Stromal cell of bone marrow (primary cell): ENCODE results near the gene ATP1A2.
A peak's percentile ranks its signal among the peaks of the same experiment; 100 is the strongest.
"Not testable (repeated sequence)": the region's sequence is repeated elsewhere in the genome, so short reads cannot be mapped to it uniquely, and the experiment has no call there.

Source experiments
- DNase-seq: peaks from one replicate; pipeline ENCODE4 v3.0.0-alpha.2; 2012; ENCODE audit warnings: low read depth

The ATP1A2 gene

DNA sequence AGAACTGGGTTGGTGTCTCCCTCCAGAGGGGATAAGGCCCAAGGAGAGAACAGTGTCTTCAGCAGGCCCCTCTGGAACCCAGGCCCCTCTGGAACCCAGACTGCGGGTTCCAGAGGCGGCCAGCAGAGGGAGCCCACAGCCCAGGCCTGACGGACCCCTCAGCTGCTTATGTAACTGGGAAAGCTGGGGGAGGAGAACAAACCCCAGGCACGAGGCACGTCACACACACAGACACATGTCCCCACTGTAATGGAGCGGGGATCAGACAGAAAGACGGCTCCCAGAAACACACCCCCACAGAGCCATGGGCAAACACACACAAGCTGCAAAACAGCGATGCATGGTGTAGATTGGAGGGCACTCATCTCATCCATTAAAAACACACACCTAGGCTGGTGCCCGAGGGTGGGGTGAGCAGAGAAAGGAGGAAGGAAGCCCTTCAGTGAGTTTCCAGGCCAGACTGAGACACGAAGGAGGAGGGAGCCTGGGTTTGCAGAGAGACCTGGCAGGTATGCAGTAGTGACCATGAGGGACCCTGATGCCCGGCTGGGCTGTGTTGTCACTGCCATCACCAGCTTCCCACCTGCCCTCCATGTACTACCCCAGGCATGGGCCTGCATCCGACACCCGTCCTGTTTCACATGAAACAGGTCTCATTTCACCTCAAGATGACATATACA, 14.4 kb upstream of the ATP1A2 start:
- peak; percentile 53 for DNase-seq

- DNase-seq, result no peak
Measured at GRCh38 chr1:160101717-160102522, 13.6 kb upstream of the ATP1A2 start.

GRCh38 chr1:160103658-160104408, 11.7 kb upstream of the ATP1A2 start:
- DNase-seq, result no peak

DNA sequence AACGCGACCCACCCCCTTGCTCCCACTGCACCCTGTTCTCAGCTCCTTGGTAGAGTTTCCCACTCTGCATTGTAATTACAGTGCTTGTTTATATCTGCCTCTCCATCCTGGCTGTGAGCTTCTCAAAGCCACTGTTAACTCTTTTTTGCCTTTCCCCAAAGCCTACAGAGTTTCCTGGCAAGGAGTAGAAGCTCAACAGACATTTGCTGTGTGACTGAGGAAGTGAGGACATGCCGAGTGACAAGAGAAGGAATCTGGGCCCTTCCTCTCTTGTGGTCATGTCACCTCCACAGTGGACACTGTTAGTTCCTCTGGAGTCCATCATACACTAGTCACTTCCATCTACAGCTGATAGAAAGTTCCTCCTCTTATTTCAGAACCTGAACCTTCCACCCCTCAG, 11.1 kb upstream of the ATP1A2 start:
- no peak for DNase-seq

DNA sequence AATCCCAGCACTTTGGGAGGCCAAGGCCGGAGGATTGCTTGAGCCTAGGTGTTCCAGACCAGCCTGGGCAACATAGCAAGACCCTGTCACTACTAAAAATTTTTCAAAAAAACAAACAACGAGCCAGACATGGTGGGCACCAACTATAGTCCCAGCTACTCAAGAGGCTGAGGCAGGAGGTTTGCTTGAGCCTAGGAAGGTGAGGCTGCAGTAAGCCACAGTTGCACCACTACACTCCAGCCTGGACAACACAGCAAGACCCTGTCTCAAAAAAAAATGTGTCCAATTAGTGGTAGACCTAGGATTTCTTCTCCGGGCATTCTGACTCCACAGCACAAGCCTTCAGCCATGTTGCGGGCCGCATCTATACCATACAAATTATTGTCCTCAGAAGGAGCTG, 10.4 kb upstream of the ATP1A2 start:
- no peak for DNase-seq

- no peak for DNase-seq
Measured at GRCh38 chr1:160107512-160107911, 8.0 kb upstream of the ATP1A2 start.

DNA sequence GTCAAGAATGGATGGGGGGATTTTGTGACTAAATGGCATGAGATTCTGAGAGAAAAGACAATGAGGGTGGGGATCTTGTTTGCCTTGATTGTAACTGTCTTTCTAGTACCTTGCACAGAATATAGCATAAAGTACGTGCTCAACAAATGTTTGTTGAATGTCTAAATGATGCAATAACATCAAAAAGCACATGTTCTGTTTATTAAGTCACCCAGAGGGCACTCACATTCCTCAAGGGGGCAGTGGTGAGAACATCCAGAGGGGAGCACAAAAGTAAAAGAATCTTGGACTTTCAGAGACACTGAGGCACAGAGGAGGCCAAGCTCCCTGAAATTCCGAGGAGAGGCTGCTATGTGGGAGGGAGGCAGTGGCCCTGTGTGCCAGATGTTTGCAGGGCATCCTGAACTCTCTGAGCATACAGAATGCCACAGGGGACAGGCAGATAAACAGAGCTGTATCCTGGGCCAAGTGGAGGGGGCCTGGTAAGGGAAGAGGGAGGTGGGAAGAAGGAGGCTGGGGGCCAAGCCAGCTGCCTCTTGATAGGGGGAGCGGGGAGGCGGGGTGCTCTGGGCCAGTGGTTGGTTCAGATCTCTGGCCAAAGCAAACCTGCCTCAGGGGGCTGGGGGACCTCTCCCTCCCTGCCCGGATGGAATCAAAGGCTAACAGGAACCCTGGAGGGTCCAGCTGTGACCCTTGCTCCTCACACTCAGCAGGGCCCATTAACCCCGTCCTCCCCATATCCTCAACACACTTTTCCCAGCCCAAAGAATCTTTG, 6.5 kb upstream of the ATP1A2 start:
- no peak for DNase-seq

GRCh38 chr1:160109686-160110085, 5.9 kb upstream of the ATP1A2 start:
- DNase-seq, result no peak

- not testable (repeated sequence) for DNase-seq
Measured at GRCh38 chr1:160111462-160111861, 4.1 kb upstream of the ATP1A2 start.

GRCh38 chr1:160112357-160112756, 3.2 kb upstream of the ATP1A2 start:
- DNase-seq, result no peak

- no peak for DNase-seq
Measured at GRCh38 chr1:160113407-160113806, 2.2 kb upstream of the ATP1A2 start.

DNA sequence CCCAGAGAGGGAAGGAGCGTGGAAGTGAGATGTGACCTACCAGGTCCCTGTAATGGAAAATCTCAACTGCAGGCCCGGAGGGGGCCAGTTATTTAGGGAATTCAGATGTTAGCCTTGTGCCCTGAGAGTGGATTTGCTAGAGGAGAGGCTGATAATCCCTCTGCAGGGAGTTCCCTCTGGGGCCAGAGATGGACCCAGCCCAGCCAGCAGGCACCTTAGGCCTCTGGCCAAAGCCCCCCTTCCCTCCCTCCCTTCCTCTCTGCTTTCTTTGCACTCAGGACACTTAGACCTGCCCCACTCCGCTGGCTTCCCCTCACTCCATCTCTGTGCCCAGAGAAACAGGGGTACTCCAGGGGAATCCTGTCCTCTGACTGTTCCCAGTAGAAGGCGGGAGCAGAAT, 1.5 kb upstream of the ATP1A2 start:
- no peak for DNase-seq

DNA sequence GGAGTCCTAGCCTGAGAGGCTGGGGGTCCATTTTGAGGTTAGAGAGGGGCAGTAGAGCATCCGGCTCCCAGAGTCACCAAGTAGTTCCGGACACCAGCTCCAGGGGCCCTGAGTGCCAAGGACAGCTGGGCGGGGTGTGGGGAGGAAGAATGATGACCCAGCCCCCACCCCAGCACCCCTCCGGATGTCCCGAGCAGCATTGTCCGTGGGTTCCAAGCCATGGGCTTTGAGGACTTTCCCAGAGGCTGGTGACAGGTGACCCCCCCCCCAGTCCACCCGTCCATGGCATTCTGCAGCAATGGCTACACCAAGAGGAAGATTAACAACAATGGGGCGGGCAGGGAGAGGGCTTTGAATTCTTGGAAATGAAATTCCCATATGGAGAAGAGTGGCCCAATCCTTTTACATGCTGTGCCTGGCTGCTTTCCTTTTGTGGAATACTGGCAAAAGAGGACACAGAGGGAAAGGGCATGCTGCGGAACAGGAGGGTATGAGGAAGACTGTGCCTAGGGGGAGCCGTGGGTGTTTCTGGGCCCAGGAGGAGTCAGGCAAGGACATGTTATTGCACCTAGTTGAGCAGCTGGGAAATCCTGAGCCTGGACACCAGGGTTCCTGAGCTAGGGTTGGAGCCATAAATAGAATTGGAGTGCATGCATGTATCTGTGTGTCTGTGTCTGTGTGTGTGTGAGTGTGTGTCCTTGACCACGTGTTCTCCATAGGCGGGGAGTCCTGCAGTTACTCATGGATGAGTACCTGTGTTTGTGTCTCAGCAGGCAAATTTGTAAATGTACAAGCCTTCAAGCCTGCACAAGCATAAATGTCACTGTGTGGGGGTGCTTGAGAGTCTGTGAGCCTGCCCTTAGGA, 956 bp downstream of the ATP1A2 start:
- DNase-seq, result no peak

DNA sequence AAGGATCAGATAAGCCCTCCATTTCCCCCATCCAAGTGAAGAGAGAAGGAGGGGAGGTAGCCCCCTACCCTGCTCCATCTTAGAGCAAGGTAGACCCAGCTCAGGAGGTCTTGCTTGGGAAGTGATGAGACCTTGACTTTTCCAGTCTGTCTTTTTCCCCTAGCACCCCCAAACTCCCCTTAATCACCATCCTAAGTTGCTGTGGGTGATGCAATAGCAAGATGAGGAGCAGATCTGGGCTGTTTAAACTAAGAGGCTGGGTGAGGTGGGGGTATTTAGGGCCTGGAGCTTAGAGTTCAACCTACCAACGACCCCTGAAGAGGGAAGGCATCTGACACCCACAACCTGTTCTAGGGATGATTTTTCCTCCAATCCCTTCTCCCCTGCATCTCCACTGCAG, 1.7 kb downstream of the ATP1A2 start:
- DNase-seq, result no peak

DNA sequence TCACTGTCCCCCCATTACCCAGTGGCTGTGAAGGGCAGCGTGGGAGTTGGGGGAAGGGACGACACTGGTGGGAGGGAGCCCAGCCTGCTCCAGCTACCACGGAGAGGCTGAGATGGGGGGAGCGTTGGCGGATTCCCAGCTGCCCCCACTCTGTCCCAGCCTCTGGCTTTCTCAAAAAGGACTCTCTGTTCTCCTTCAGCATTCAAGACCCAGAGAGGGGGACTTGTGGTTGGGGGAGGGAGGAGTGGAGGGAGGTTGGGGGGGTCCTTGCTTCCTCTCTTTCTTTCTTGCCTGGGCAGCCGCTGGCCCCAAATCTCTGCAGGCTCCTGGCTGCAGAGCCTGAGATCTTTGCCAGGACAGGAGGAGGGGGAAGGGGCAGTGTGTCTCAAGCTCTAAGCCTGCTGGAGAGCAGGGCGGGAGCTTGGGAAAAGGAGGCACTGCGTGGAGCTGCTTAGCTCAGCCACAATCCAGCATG, 2.2 kb downstream of the ATP1A2 start:
- DNase-seq, result no peak

GRCh38 chr1:160118928-160119327, 3.4 kb downstream of the ATP1A2 start:
- no peak for DNase-seq

DNA sequence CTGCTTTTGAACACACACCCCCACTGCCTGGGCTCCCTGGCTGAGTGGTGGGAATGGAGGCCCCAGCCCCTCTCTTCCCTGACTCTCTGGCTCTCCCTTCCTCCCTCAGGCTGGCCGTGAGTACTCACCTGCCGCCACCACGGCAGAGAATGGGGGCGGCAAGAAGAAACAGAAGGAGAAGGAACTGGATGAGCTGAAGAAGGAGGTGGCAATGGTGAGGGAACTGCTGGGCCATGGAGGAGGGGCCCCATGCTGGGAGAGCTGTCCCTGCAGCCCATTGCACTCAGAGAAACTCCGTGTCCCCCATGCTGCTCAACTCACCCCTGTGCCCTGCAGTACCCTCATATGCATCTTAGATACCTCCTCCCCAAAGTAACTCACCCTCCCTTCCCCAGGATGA, 5.2 kb downstream of the ATP1A2 start:
- DNase-seq, result no peak

DNA sequence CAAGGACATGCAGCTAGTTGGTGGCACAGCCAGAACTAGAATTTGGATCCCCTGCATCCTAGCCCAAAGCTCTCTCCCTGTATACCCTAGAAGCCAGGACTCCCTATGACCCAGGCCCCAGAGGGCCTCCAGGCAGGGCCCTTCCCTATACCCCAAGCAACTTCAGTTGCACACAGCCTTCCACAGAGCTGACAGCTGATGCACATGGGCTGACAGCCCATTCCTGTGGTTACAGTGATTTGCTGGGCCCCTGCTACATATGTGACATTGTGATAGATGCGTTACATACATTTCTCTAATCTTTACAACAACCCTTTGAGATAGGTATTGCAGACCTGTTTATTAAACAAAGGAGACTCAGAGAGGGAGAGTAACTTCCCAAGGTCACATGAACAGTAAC, 5.8 kb downstream of the ATP1A2 start:
- no peak for DNase-seq

- DNase-seq, result no peak
Measured at GRCh38 chr1:160122978-160123495, 7.5 kb downstream of the ATP1A2 start.

- no peak for DNase-seq
Measured at GRCh38 chr1:160123726-160124125, 8.2 kb downstream of the ATP1A2 start.
